Measurements from ENCODE around the gene TMPRSS11D. TPM values are rescaled to one million over a fixed set of nuclear protein-coding genes. Genes with fewer than 3 reads are reported as not detected.

Gene TMPRSS11D
- total RNA-seq = not detected

GRCh38 chr4:67883902-67884301 is at the start of gene TMPRSS11D:
TMPRSS11D (minus strand) TSS chr4:67884002; CDS start chr4:67883933, 69 bp downstream.
- CTCF ChIA-PET = no interaction called here
- POLR2A ChIA-PET = no interaction called here

- CTCF ChIA-PET = no interaction called here
- POLR2A ChIA-PET = no interaction called here
Observed at GRCh38 chr4:67933038-67933437, 49.2 kb upstream of the TMPRSS11D start.

GRCh38 chr4:67931256-67931655 is 47.5 kb upstream of the TMPRSS11D start:
- ChIA-PET POLR2A (no interaction called here), CTCF (no interaction called here)

GRCh38 chr4:67929426-67929825 is 45.6 kb upstream of the TMPRSS11D start:
- CTCF ChIA-PET = no interaction called here
- POLR2A ChIA-PET = no interaction called here

GRCh38 chr4:67928546-67928945 is 44.7 kb upstream of the TMPRSS11D start:
- ChIA-PET POLR2A (no interaction called here), CTCF (no interaction called here)

- ChIA-PET CTCF (no interaction called here), POLR2A (no interaction called here)
Observed at GRCh38 chr4:67927251-67927650, 43.4 kb upstream of the TMPRSS11D start.

- POLR2A ChIA-PET = no interaction called here
- CTCF ChIA-PET = no interaction called here
Observed at GRCh38 chr4:67926485-67926884, 42.7 kb upstream of the TMPRSS11D start.

- CTCF ChIA-PET = no interaction called here
- POLR2A ChIA-PET = no interaction called here
Observed at GRCh38 chr4:67922697-67923096, 38.9 kb upstream of the TMPRSS11D start.

- ChIA-PET POLR2A (no interaction called here), CTCF (no interaction called here)
Observed at GRCh38 chr4:67918428-67918827, 34.6 kb upstream of the TMPRSS11D start.

- ChIA-PET CTCF (no interaction called here), POLR2A (no interaction called here)
Observed at GRCh38 chr4:67915400-67915966, 31.7 kb upstream of the TMPRSS11D start.

- POLR2A ChIA-PET = no interaction called here
- CTCF ChIA-PET = no interaction called here
Observed at GRCh38 chr4:67912080-67912479, 28.3 kb upstream of the TMPRSS11D start.

GRCh38 chr4:67911638-67912037 is 27.8 kb upstream of the TMPRSS11D start:
- ChIA-PET CTCF (interaction anchor here (0.8 to 0.9 kb wide), 2 partner anchors 13 to 188 kb away, joined by 3 read pairs; no protein-coding TSS in a partner anchor), POLR2A (no interaction called here)

GRCh38 chr4:67911141-67911540 is 27.3 kb upstream of the TMPRSS11D start:
- ChIA-PET POLR2A (no interaction called here), CTCF (interaction anchor here (0.8 to 0.9 kb wide), 2 partner anchors 13 to 187 kb away, joined by 3 read pairs; no protein-coding TSS in a partner anchor)

- CTCF ChIA-PET = interaction anchor here (0.9 kb wide), 1 partner anchor 187 kb away, joined by 3 read pairs; no protein-coding TSS in a partner anchor
Observed at GRCh38 chr4:67910585-67910905, 26.7 kb upstream of the TMPRSS11D start.

GRCh38 chr4:67909905-67910584 is 26.2 kb upstream of the TMPRSS11D start:
- ChIA-PET CTCF (no interaction called here), POLR2A (no interaction called here)

More at GRCh38 chr4:67910585-67910905, 26.7 kb upstream of the TMPRSS11D start:
- POLR2A ChIA-PET = no interaction called here

GRCh38 chr4:67907650-67908049 is 23.8 kb upstream of the TMPRSS11D start:
- CTCF ChIA-PET = no interaction called here
- POLR2A ChIA-PET = no interaction called here

GRCh38 chr4:67899096-67899495 is 15.3 kb upstream of the TMPRSS11D start:
- CTCF ChIA-PET = no interaction called here
- POLR2A ChIA-PET = no interaction called here

- POLR2A ChIA-PET = no interaction called here
- CTCF ChIA-PET = interaction anchor here (0.8 kb wide), 1 partner anchor 14 kb away, joined by 3 read pairs; no protein-coding TSS in a partner anchor
Observed at GRCh38 chr4:67897686-67898085, 13.9 kb upstream of the TMPRSS11D start.

GRCh38 chr4:67896421-67897065 is 12.7 kb upstream of the TMPRSS11D start:
- ChIA-PET CTCF (no interaction called here), POLR2A (no interaction called here)

GRCh38 chr4:67894659-67895058 is 10.9 kb upstream of the TMPRSS11D start:
- CTCF ChIA-PET = no interaction called here
- POLR2A ChIA-PET = no interaction called here

- ChIA-PET POLR2A (no interaction called here), CTCF (no interaction called here)
Observed at GRCh38 chr4:67892905-67893304, 9.1 kb upstream of the TMPRSS11D start.

- POLR2A ChIA-PET = no interaction called here
- CTCF ChIA-PET = no interaction called here
Observed at GRCh38 chr4:67892253-67892652, 8.5 kb upstream of the TMPRSS11D start.

Data from activated CD8-positive, alpha-beta memory T cell treated with anti-CD3 and anti-CD28 coated beads for 36 hours (primary cell).